Ovary (tissue), 9 donors: ENCODE measurements around the gene NANS. TPM values are rescaled to one million over a fixed set of nuclear protein-coding genes. Genes with fewer than 3 reads are reported as not detected.

Experiments used
- DNase-seq, 5 donors: peaks; one replicate each; pipeline ENCODE4 v3.0.0-alpha.2; 2019 to 2020
- H3K27ac ChIP-seq, 2 donors: fragments of 200-600 bp; one replicate each; pipeline versions ENCODE4 v1.5.1 to v1.8.0; 2019 to 2022
- H3K27me3 ChIP-seq: fragments of 200-600 bp; one replicate; pipeline ENCODE4 v1.8.0; 2022
- H3K36me3 ChIP-seq: fragments of 200-600 bp; sonication (generic); one replicate; pipeline ENCODE4 v1.5.1; 2019
- H3K4me1 ChIP-seq: one replicate; pipeline ENCODE4 v1.8.1; 2013; ENCODE audit warnings: mild to moderate bottlenecking, moderate library complexity; ENCODE audit not compliant: insufficient read depth
- H3K4me3 ChIP-seq: fragments of 200-600 bp; sonication (generic); one replicate; pipeline ENCODE4 v1.5.1; 2017
- H3K9me3 ChIP-seq, 2 donors: fragments of 200-600 bp in 1 of 2; sonication (generic) in 1 of 2; one replicate each; pipeline versions ENCODE4 v1.5.1 to v1.8.1; 2013 to 2019; ENCODE audit warnings: mild to moderate bottlenecking in 1 of 2, moderate library complexity in 1 of 2
- EP300 ChIP-seq: sonication (generic); formaldehyde crosslinking; IDR thresholded peaks from one replicate; pipeline ENCODE4 v1.6.1; 2017; ENCODE audit warnings: antibody characterized with exemption
- POLR2A ChIP-seq: fragments of 450-650 bp; IDR thresholded peaks from one replicate; pipeline ENCODE4 v1.6.1; 2017; ENCODE audit warnings: antibody characterized with exemption, mild to moderate bottlenecking, moderate library complexity
- WGBS, 3 donors: extraction: QIAGEN DNeasy Blood & Tissue Kit in 1 of 3; methylation state at CpG; one replicate each; pipeline versions ENCODE4 v1.1.5 to v1.1.7; 2013 to 2017; 5-methylcytosine and 5-hydroxymethylcytosine counted together
- intact Hi-C, 4 donors: fragments of 100-400 bp; cut with DNase I; formaldehyde crosslinking; loops; one replicate each; pipeline versions ENCODE4 v1.11.0 to v1.15.1; 2022 to 2023
- polyA plus RNA-seq, 2 donors: library from polyadenylated mRNA; stranded (reverse); fragments of 200-250 nt in 1 of 2; fragments of 350-450 nt in 1 of 2; fragmentation: Illumina TruSeq in 1 of 2; extraction: RNeasy Lipid Tissue Mini Kit (QIAGEN cat#74804) in 1 of 2; gene quantifications; one replicate each; pipeline ENCODE4 v1.2.3, GENCODE V29; 2013 to 2014
- small RNA-seq: library from RNA; depleted of rRNA; stranded (forward); fragments of <200 nt; gene quantifications from one replicate; pipeline ENCODE3, GENCODE V24; 2016
- total RNA-seq, 7 donors: library from RNA; depleted of rRNA in 2 of 7; stranded (reverse); fragments of >200 nt in 2 of 7; fragmentation: NEBNext Ultra II Directional in 3 of 7; extraction: Animal tissue kit (Norgen Biotek cat#: 25700) in 3 of 7; gene quantifications; one replicate each; pipeline versions ENCODE4 v1.1.0 to v1.2.4, GENCODE V29; 2016 to 2023
- TF ChIP-seq, protein P1 (sequence below), 3 donors: fragments of 450-650 bp in 2 of 3; fragments of 200-600 bp in 1 of 3; IDR thresholded peaks; one replicate each; pipeline versions ENCODE4 v1.5.1 to v1.8.0; 2016 to 2022; ENCODE audit warnings: antibody characterized with exemption in 3 of 3, mild to moderate bottlenecking in 1 of 3
- donor health status: DM: no; HTN: no; CAD: no; lungs with moderate emphysema.
- donor health status: DM: no; HTN: no; CAD: no.
- donor health status: Bipolar disorder and iron deficiency.
- donor health status: DM: yes; HTN: yes; CAD: no.
- donor health status: DM: no; HTN: no; CAD: no.
- donor health status: DM: yes; HTN: yes; CAD: no.

The NANS gene
- total and polyA plus RNA-seq, 9 donors, result 24.1 to 43.8 (median 33.8) TPM

DNA sequence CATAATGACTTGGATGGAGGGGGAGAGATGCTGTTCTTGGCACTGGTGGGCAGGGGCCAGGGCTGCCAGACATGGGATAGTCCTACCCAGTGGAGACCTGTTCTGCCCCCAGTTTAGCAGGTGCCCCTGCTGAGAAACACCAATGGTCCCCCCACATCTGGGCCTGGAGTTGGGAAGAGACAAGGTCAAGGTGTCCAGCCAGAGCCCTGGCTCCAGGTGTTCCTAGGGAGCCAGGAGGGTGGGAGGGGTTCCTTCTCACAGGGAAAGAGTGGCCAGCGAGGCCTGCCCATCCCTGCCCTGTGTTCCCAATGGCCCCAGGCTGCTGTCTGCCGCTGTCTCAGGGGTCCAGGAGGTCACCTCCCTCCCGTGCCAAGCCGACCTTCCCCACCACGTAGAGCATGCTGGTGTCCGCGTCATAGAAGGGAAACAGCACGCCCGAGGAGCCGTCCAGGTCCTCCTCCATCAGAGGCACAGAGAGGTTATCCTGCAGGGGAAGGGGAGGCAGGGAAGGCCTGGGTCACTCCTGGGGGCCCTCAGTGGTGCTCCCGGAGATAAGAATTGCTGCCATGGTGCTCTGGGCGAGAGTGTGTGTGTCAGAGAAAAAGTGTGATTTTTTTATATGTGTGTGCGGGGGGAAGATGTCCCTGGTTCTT lies 74.2 kb downstream of the NANS start:
- no peak for DNase-seq
- TF ChIP-seq POLR2A, result no peak
- no peak for TF ChIP-seq EP300
- TF ChIP-seq, protein P1, sequence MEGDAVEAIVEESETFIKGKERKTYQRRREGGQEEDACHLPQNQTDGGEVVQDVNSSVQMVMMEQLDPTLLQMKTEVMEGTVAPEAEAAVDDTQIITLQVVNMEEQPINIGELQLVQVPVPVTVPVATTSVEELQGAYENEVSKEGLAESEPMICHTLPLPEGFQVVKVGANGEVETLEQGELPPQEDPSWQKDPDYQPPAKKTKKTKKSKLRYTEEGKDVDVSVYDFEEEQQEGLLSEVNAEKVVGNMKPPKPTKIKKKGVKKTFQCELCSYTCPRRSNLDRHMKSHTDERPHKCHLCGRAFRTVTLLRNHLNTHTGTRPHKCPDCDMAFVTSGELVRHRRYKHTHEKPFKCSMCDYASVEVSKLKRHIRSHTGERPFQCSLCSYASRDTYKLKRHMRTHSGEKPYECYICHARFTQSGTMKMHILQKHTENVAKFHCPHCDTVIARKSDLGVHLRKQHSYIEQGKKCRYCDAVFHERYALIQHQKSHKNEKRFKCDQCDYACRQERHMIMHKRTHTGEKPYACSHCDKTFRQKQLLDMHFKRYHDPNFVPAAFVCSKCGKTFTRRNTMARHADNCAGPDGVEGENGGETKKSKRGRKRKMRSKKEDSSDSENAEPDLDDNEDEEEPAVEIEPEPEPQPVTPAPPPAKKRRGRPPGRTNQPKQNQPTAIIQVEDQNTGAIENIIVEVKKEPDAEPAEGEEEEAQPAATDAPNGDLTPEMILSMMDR (IDR thresholded peaks at IDR 0.05), result no peak
- Histone ChIP-seq H3K4me3 (no peak overlapping the region), H3K36me3 (no peaks in the 10 kb centered on the region), H3K27me3 (no peaks in the 10 kb centered on the region), H3K4me1 (no peaks in the 10 kb centered on the region), H3K9me3 (no peaks in the 10 kb centered on the region), H3K27ac (no peak overlapping the region)
- WGBS, 3 donors, result 74 to 80% (median 79%) methylated on average over 12 to 13 of the region's 13 CpGs
- intact Hi-C loops, result no loop called here

DNA sequence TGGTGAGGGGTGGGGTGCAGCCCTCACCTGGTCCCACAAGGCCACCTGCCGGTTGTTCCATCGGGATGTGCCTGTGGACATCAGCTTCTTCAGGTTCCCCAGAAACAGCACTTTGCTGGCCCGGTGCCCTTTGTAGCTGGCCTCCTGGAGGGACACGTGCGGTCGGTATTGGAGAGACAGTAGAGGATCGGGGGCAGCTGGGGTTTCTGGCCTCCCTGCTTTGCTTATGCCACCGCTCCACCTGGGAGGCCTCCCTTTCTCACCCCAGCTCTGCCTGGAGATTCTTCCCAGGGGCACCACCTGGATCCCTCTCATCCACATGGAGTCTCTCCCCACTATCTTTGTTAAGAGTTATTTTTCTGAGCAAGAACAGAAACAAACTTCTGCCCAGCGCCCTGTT lies 75.6 kb downstream of the NANS start:
- TF ChIP-seq POLR2A (no peak), EP300 (no peak)
- TF ChIP-seq, protein P1 (IDR thresholded peaks at IDR 0.05), result no peak
- no peaks in the 10 kb centered on the region for H3K27me3 ChIP-seq
- H3K4me1 ChIP-seq, result no peaks in the 10 kb centered on the region
- DNase-seq, result no peak
- no peak overlapping the region for H3K27ac ChIP-seq
- H3K4me3 ChIP-seq, result no peak overlapping the region
- no peaks in the 10 kb centered on the region for H3K36me3 ChIP-seq
- intact Hi-C loops, result no loop called here
- 55 to 70% (median 57%) methylated on average over 9 of the region's 9 CpGs for WGBS, 3 donors
- H3K9me3 ChIP-seq, result no peaks in the 10 kb centered on the region

Small RNA genes lying within 50 kb of the gene (small RNA-seq; reads per million reads assigned to genes)
- not detected for gene RF00017
- gene RNU6-918P, result not detected

Other genes with a start within 250 kb of the NANS start
- not detected for gene FOXE1, start 203.5 kb upstream of the NANS start, total RNA-seq
- gene FOXE1, start 203.5 kb upstream of the NANS start, polyA plus RNA-seq, result not detected
- gene TRMO, start 134.2 kb upstream of the NANS start, total RNA-seq, result 10 to 100 TPM; 11.5 to 19.4 (median 15.3) TPM
- 10 to 100 TPM; 12.6 to 25.3 TPM for gene TRMO, start 134.2 kb upstream of the NANS start, polyA plus RNA-seq
- gene HEMGN, start 118.6 kb upstream of the NANS start, total RNA-seq, result under 1 TPM in 2 of 7 donors, not detected in 5; 0.10 to 0.53 TPM
- gene HEMGN, start 118.6 kb upstream of the NANS start, polyA plus RNA-seq, result not detected
- 100 to 1,000 TPM in 5 of 7 donors, 10 to 100 TPM in 2; 41.4 to 167 (median 137) TPM for gene ANP32B, start 73.4 kb upstream of the NANS start, total RNA-seq
- 100 to 1,000 TPM; 162 to 302 TPM for gene ANP32B, start 73.4 kb upstream of the NANS start, polyA plus RNA-seq
- 10 to 100 TPM in 1 of 7 donors, 1 to 10 TPM in 6; 3.6 to 12.2 (median 5.7) TPM for gene TRIM14, start 62.5 kb downstream of the NANS start, total RNA-seq
- 10 to 100 TPM in 1 of 2 donors, 1 to 10 TPM in 1; 2.3 to 24.0 TPM for gene TRIM14, start 62.5 kb downstream of the NANS start, polyA plus RNA-seq
- 1 to 10 TPM in 4 of 7 donors, under 1 TPM in 3; 0.13 to 3.7 (median 1.2) TPM for gene CORO2A, start 135.9 kb downstream of the NANS start, total RNA-seq
- gene CORO2A, start 135.9 kb downstream of the NANS start, polyA plus RNA-seq, result 1 to 10 TPM in 1 of 2 donors, under 1 TPM in 1; 0.33 to 1.9 TPM
- gene TBC1D2, start 198.9 kb downstream of the NANS start, total RNA-seq, result 10 to 100 TPM in 1 of 7 donors, 1 to 10 TPM in 6; 3.9 to 11.3 (median 4.7) TPM
- 1 to 10 TPM; 1.7 to 3.6 TPM for gene TBC1D2, start 198.9 kb downstream of the NANS start, polyA plus RNA-seq